ENCODE measurements around the gene RAB30.

The RAB30 gene

DNA sequence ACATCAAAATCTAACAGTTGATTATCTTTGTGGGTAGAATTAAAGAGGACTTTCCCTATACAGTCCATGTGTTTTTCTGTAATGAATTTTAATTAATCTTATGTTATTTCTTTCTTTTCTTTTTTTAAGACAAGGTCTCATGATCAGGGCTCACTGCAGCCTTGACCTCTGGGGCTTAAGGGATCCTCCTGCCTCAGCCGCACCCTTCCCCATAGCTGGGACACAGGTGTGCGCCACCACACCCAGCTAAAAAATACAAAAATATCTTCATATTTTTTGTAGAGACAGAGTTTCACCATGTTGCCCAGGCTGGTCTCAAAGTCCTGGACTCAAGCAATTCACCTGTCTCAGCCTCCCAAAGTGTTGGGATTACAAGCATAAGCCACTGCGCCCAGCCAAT lies 7.7 kb downstream of the RAB30 start:
- DNase-seq (ENCODE audit: low spot score), result no peak
- Histone ChIP-seq H3K27me3 (ENCODE audit: control insufficient read depth in 3 of 3, insufficient read depth in 3 of 3, low read depth in 1 of 3, low read length in 3 of 3) (no peaks in the 10 kb centered on the region), H2BK15ac (ENCODE audit: low read length) (no peak overlapping the region), H3K36me3 (replicated peaks in 1 of 2; ENCODE audit: control insufficient read depth in 2 of 2, insufficient read depth in 2 of 2, low read length in 2 of 2) (no peaks in the 10 kb centered on the region), H3K4me2 (ENCODE audit: insufficient read depth, low read length, poor library complexity, severe bottlenecking) (no peak overlapping the region), H3K4me1 (ENCODE audit: control insufficient read depth in 2 of 2, insufficient read depth in 1 of 2, low read depth in 1 of 2, low read length in 2 of 2) (no peaks in the 10 kb centered on the region), H3K23ac (ENCODE audit: low read depth, low read length, poor library complexity) (no peak overlapping the region), H2BK12ac (ENCODE audit: low read length) (no peak overlapping the region), H4K91ac (ENCODE audit: low read depth, low read length, poor library complexity) (no peak overlapping the region), H3K14ac (ENCODE audit: low read length) (no peak overlapping the region), H2BK5ac (ENCODE audit: low read length) (no peak overlapping the region), H3K4me3 (ENCODE audit: low read length in 2 of 2) (no peak overlapping the region), H3K79me1 (ENCODE audit: low read depth, low read length) (no peaks in the 10 kb centered on the region), H2BK120ac (ENCODE audit: low read depth, low read length) (no peak overlapping the region), H2AK5ac (ENCODE audit: low read depth, low read length) (no peak overlapping the region), H3K4ac (ENCODE audit: low read length) (no peak overlapping the region), H2AFZ (ENCODE audit: low read length) (no peak overlapping the region), H3K27ac (replicated peaks; ENCODE audit: low read length) (no peak overlapping the region), H4K8ac (ENCODE audit: low read depth, low read length) (no peak overlapping the region), H3K9ac (ENCODE audit: low read depth, low read length, poor library complexity) (no peak overlapping the region), H3K18ac (ENCODE audit: low read length) (no peak overlapping the region), H3K9me3 (replicated peaks in 1 of 2; ENCODE audit: control insufficient read depth in 2 of 2, insufficient read depth in 1 of 2, low read depth in 1 of 2, low read length in 2 of 2) (no peaks in the 10 kb centered on the region)
- WGBS, 2 donors (ENCODE audit: extremely low coverage in 2 of 2, insufficient read length in 2 of 2, insufficient replicate concordance in 1 of 2), result no CpG with 5 or more reads among the region's 3 CpGs

GRCh38 chr11:83063073-83063754 lies 8.5 kb downstream of the RAB30 start:
- H3K4ac ChIP-seq (ENCODE audit: low read length), result no peak overlapping the region
- H3K4me1 ChIP-seq (ENCODE audit: control insufficient read depth in 2 of 2, insufficient read depth in 1 of 2, low read depth in 1 of 2, low read length in 2 of 2), result no peaks in the 10 kb centered on the region
- no peak overlapping the region for H3K9ac ChIP-seq (ENCODE audit: low read depth, low read length, poor library complexity)
- H2BK5ac ChIP-seq (ENCODE audit: low read length), result no peak overlapping the region
- no peak overlapping the region for H4K91ac ChIP-seq (ENCODE audit: low read depth, low read length, poor library complexity)
- H2AK5ac ChIP-seq (ENCODE audit: low read depth, low read length), result no peak overlapping the region
- no peaks in the 10 kb centered on the region for H3K9me3 ChIP-seq (replicated peaks in 1 of 2; ENCODE audit: control insufficient read depth in 2 of 2, insufficient read depth in 1 of 2, low read depth in 1 of 2, low read length in 2 of 2)
- no peak overlapping the region for H3K4me2 ChIP-seq (ENCODE audit: insufficient read depth, low read length, poor library complexity, severe bottlenecking)
- no peak overlapping the region for H3K14ac ChIP-seq (ENCODE audit: low read length)
- H3K27me3 ChIP-seq (ENCODE audit: control insufficient read depth in 3 of 3, insufficient read depth in 3 of 3, low read depth in 1 of 3, low read length in 3 of 3), result no peaks in the 10 kb centered on the region
- no peak overlapping the region for H3K4me3 ChIP-seq (ENCODE audit: low read length in 2 of 2)
- H3K79me1 ChIP-seq (ENCODE audit: low read depth, low read length), result no peaks in the 10 kb centered on the region
- H3K23ac ChIP-seq (ENCODE audit: low read depth, low read length, poor library complexity), result no peak overlapping the region
- H2AFZ ChIP-seq (ENCODE audit: low read length), result no peak overlapping the region
- no peak overlapping the region for H4K8ac ChIP-seq (ENCODE audit: low read depth, low read length)
- no peak overlapping the region for H2BK120ac ChIP-seq (ENCODE audit: low read depth, low read length)
- H3K18ac ChIP-seq (ENCODE audit: low read length), result no peak overlapping the region
- no CpG with 5 or more reads among the region's 7 CpGs for WGBS, 2 donors (ENCODE audit: extremely low coverage in 2 of 2, insufficient read length in 2 of 2, insufficient replicate concordance in 1 of 2)
- H2BK15ac ChIP-seq (ENCODE audit: low read length), result no peak overlapping the region
- no peak overlapping the region for H3K27ac ChIP-seq (replicated peaks; ENCODE audit: low read length)
- H3K36me3 ChIP-seq (replicated peaks in 1 of 2; ENCODE audit: control insufficient read depth in 2 of 2, insufficient read depth in 2 of 2, low read length in 2 of 2), result no peaks in the 10 kb centered on the region
- no peak for DNase-seq (ENCODE audit: low spot score)
- H2BK12ac ChIP-seq (ENCODE audit: low read length), result no peak overlapping the region

DNA sequence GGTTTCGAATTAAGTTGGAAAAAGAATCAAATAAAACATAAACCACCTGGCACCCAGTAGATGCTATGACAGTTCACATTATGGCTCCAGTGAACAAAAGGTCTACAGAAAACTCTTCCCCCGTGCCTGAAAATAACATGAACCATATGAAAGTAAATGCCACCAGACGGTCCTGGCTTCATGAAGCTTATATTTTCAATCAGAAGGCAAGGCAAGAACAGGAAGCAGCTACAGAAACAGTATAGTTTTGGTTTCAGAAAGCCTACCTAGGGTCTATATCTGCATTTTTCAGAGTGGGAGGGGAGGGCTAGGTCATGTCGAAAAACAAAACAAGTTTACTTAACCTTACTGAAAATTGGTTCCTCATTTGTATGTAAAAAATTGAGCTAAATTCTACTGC lies 9.8 kb downstream of the RAB30 start:
- no CpG with 5 or more reads among the region's 4 CpGs for WGBS, 2 donors (ENCODE audit: extremely low coverage in 2 of 2, insufficient read length in 2 of 2, insufficient replicate concordance in 1 of 2)
- Histone ChIP-seq H3K4me3 (ENCODE audit: low read length in 2 of 2) (no peak overlapping the region), H3K27me3 (ENCODE audit: control insufficient read depth in 3 of 3, insufficient read depth in 3 of 3, low read depth in 1 of 3, low read length in 3 of 3) (no peaks in the 10 kb centered on the region)

DNA sequence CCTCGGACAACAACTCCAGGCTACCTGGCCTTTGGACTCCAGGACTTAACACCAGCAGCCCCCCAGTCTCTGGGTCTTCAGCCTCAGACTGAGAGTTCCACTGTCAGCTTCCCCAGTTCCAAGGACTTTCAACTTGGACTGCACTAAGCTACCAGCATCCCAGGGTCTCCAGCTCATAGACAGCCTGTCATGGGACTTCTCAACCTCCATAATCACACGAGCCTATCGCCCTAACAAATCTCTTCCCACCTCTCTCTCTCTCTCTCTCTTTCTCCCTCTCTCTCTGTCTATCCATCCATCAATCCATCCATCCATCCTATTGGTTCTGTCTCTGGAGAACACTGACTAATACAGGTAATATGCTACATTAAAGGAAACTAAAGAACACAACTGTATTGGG lies 10.7 kb downstream of the RAB30 start:
- H3K18ac ChIP-seq (ENCODE audit: low read length), result no peak overlapping the region
- H3K9me3 ChIP-seq (replicated peaks in 1 of 2; ENCODE audit: control insufficient read depth in 2 of 2, insufficient read depth in 1 of 2, low read depth in 1 of 2, low read length in 2 of 2), result no peaks in the 10 kb centered on the region
- no peak overlapping the region for H4K91ac ChIP-seq (ENCODE audit: low read depth, low read length, poor library complexity)
- H3K23ac ChIP-seq (ENCODE audit: low read depth, low read length, poor library complexity), result no peak overlapping the region
- H3K4me1 ChIP-seq (ENCODE audit: control insufficient read depth in 2 of 2, insufficient read depth in 1 of 2, low read depth in 1 of 2, low read length in 2 of 2), result no peaks in the 10 kb centered on the region
- H4K8ac ChIP-seq (ENCODE audit: low read depth, low read length), result no peak overlapping the region
- H3K79me1 ChIP-seq (ENCODE audit: low read depth, low read length), result no peaks in the 10 kb centered on the region
- no peak overlapping the region for H3K4me2 ChIP-seq (ENCODE audit: insufficient read depth, low read length, poor library complexity, severe bottlenecking)
- H2AK5ac ChIP-seq (ENCODE audit: low read depth, low read length), result no peak overlapping the region
- no peak overlapping the region for H2BK5ac ChIP-seq (ENCODE audit: low read length)
- H3K27me3 ChIP-seq (ENCODE audit: control insufficient read depth in 3 of 3, insufficient read depth in 3 of 3, low read depth in 1 of 3, low read length in 3 of 3), result no peaks in the 10 kb centered on the region
- no peak overlapping the region for H2BK12ac ChIP-seq (ENCODE audit: low read length)
- no peak overlapping the region for H3K9ac ChIP-seq (ENCODE audit: low read depth, low read length, poor library complexity)
- 100% methylated on average over 2 of the region's 3 CpGs; no CpG with 5 or more reads in 1 of the 2 donors for WGBS, 2 donors (ENCODE audit: extremely low coverage in 2 of 2, insufficient read length in 2 of 2, insufficient replicate concordance in 1 of 2)
- no peaks in the 10 kb centered on the region for H3K36me3 ChIP-seq (replicated peaks in 1 of 2; ENCODE audit: control insufficient read depth in 2 of 2, insufficient read depth in 2 of 2, low read length in 2 of 2)
- H3K27ac ChIP-seq (replicated peaks; ENCODE audit: low read length), result no peak overlapping the region
- H3K14ac ChIP-seq (ENCODE audit: low read length), result no peak overlapping the region
- DNase-seq (ENCODE audit: low spot score), result no peak
- no peak overlapping the region for H3K4me3 ChIP-seq (ENCODE audit: low read length in 2 of 2)
- H2BK120ac ChIP-seq (ENCODE audit: low read depth, low read length), result no peak overlapping the region
- no peak overlapping the region for H2AFZ ChIP-seq (ENCODE audit: low read length)
- H2BK15ac ChIP-seq (ENCODE audit: low read length), result no peak overlapping the region
- no peak overlapping the region for H3K4ac ChIP-seq (ENCODE audit: low read length)

More for the DNA sequence above, 9.8 kb downstream of the RAB30 start:
- no peak overlapping the region for H2BK15ac ChIP-seq (ENCODE audit: low read length)
- H2BK5ac ChIP-seq (ENCODE audit: low read length), result no peak overlapping the region
- H3K27ac ChIP-seq (replicated peaks; ENCODE audit: low read length), result no peak overlapping the region
- no peak overlapping the region for H3K14ac ChIP-seq (ENCODE audit: low read length)
- H2BK12ac ChIP-seq (ENCODE audit: low read length), result no peak overlapping the region
- no peak overlapping the region for H2AFZ ChIP-seq (ENCODE audit: low read length)
- H4K8ac ChIP-seq (ENCODE audit: low read depth, low read length), result no peak overlapping the region
- no peak overlapping the region for H3K4ac ChIP-seq (ENCODE audit: low read length)
- H3K9ac ChIP-seq (ENCODE audit: low read depth, low read length, poor library complexity), result no peak overlapping the region
- H2BK120ac ChIP-seq (ENCODE audit: low read depth, low read length), result no peak overlapping the region
- no peak overlapping the region for H4K91ac ChIP-seq (ENCODE audit: low read depth, low read length, poor library complexity)
- no peaks in the 10 kb centered on the region for H3K9me3 ChIP-seq (replicated peaks in 1 of 2; ENCODE audit: control insufficient read depth in 2 of 2, insufficient read depth in 1 of 2, low read depth in 1 of 2, low read length in 2 of 2)
- DNase-seq (ENCODE audit: low spot score), result no peak
- no peak overlapping the region for H3K4me2 ChIP-seq (ENCODE audit: insufficient read depth, low read length, poor library complexity, severe bottlenecking)
- H3K23ac ChIP-seq (ENCODE audit: low read depth, low read length, poor library complexity), result no peak overlapping the region
- no peak overlapping the region for H3K18ac ChIP-seq (ENCODE audit: low read length)
- H3K4me1 ChIP-seq (ENCODE audit: control insufficient read depth in 2 of 2, insufficient read depth in 1 of 2, low read depth in 1 of 2, low read length in 2 of 2), result no peaks in the 10 kb centered on the region
- H2AK5ac ChIP-seq (ENCODE audit: low read depth, low read length), result no peak overlapping the region
- H3K79me1 ChIP-seq (ENCODE audit: low read depth, low read length), result no peaks in the 10 kb centered on the region
- H3K36me3 ChIP-seq (replicated peaks in 1 of 2; ENCODE audit: control insufficient read depth in 2 of 2, insufficient read depth in 2 of 2, low read length in 2 of 2), result no peaks in the 10 kb centered on the region
